ENCODE data around the gene PLOD1. TPM values are rescaled to one million over a fixed set of nuclear protein-coding genes. Genes with fewer than 3 reads are reported as not detected.
A peak's percentile ranks its signal among the peaks of the same experiment; 100 is the strongest.

The PLOD1 gene
- total RNA-seq, 1 donor from 2014 or later: 204 TPM

GRCh38 chr1:11943619-11944018 is 9.1 kb downstream of the PLOD1 start:
- no peak for DNase-seq (ENCODE audit: extremely low spot score, unreplicated experiment)
- Mint-ChIP-seq H3K27me3 (ENCODE audit: unreplicated experiment) (no peaks in the 10 kb centered on the region), H3K27ac (ENCODE audit: unreplicated experiment) (no peak overlapping the region), H3K9me3 (ENCODE audit: unreplicated experiment) (no peaks in the 10 kb centered on the region), H3K36me3 (ENCODE audit: unreplicated experiment) (peaks cover 19% of the 10 kb centered on the region), H3K4me3 (ENCODE audit: unreplicated experiment) (no peak overlapping the region), H3K4me1 (ENCODE audit: unreplicated experiment) (peaks cover 19% of the 10 kb centered on the region)
- no peak for TF ChIP-seq CTCF (IDR thresholded peaks at IDR 0.05)

GRCh38 chr1:11944358-11944931 is 9.9 kb downstream of the PLOD1 start:
- Mint-ChIP-seq H3K9me3 (ENCODE audit: unreplicated experiment) (no peaks in the 10 kb centered on the region), H3K27ac (ENCODE audit: unreplicated experiment) (peak overlapping the region; percentile 57), H3K36me3 (ENCODE audit: unreplicated experiment) (peaks cover 19% of the 10 kb centered on the region), H3K4me3 (ENCODE audit: unreplicated experiment) (no peak overlapping the region), H3K27me3 (ENCODE audit: unreplicated experiment) (no peaks in the 10 kb centered on the region), H3K4me1 (ENCODE audit: unreplicated experiment) (peaks cover 11% of the 10 kb centered on the region)
- no peak for TF ChIP-seq CTCF (IDR thresholded peaks at IDR 0.05)
- DNase-seq (ENCODE audit: extremely low spot score, unreplicated experiment): no peak

GRCh38 chr1:11946647-11947046 is 12.1 kb downstream of the PLOD1 start:
- Mint-ChIP-seq H3K9me3 (ENCODE audit: unreplicated experiment) (no peaks in the 10 kb centered on the region), H3K36me3 (ENCODE audit: unreplicated experiment) (peaks cover 27% of the 10 kb centered on the region), H3K4me3 (ENCODE audit: unreplicated experiment) (no peak overlapping the region), H3K27ac (ENCODE audit: unreplicated experiment) (no peak overlapping the region), H3K27me3 (ENCODE audit: unreplicated experiment) (no peaks in the 10 kb centered on the region), H3K4me1 (ENCODE audit: unreplicated experiment) (peaks cover 3% of the 10 kb centered on the region)
- no peak for DNase-seq (ENCODE audit: extremely low spot score, unreplicated experiment)
- TF ChIP-seq CTCF (IDR thresholded peaks at IDR 0.05): no peak

- no peaks in the 10 kb centered on the region for H3K9me3 Mint-ChIP-seq (ENCODE audit: unreplicated experiment)
- H3K36me3 Mint-ChIP-seq (ENCODE audit: unreplicated experiment): peaks cover 23% of the 10 kb centered on the region
- no peaks in the 10 kb centered on the region for H3K27me3 Mint-ChIP-seq (ENCODE audit: unreplicated experiment)
- DNase-seq (ENCODE audit: extremely low spot score, unreplicated experiment): no peak
- TF ChIP-seq CTCF (IDR thresholded peaks at IDR 0.05): no peak
- H3K4me1 Mint-ChIP-seq (ENCODE audit: unreplicated experiment): peaks cover 3% of the 10 kb centered on the region
- H3K4me3 Mint-ChIP-seq (ENCODE audit: unreplicated experiment): no peak overlapping the region
- H3K27ac Mint-ChIP-seq (ENCODE audit: unreplicated experiment): no peak overlapping the region
Observed at GRCh38 chr1:11948822-11949458, 14.4 kb downstream of the PLOD1 start.

- H3K9me3 Mint-ChIP-seq (ENCODE audit: unreplicated experiment): no peaks in the 10 kb centered on the region
- no peak for TF ChIP-seq CTCF (IDR thresholded peaks at IDR 0.05)
- H3K4me3 Mint-ChIP-seq (ENCODE audit: unreplicated experiment): no peak overlapping the region
- peaks cover 20% of the 10 kb centered on the region for H3K36me3 Mint-ChIP-seq (ENCODE audit: unreplicated experiment)
- no peak for DNase-seq (ENCODE audit: extremely low spot score, unreplicated experiment)
- H3K27me3 Mint-ChIP-seq (ENCODE audit: unreplicated experiment): no peaks in the 10 kb centered on the region
- no peak overlapping the region for H3K27ac Mint-ChIP-seq (ENCODE audit: unreplicated experiment)
- H3K4me1 Mint-ChIP-seq (ENCODE audit: unreplicated experiment): no peaks in the 10 kb centered on the region
Observed at GRCh38 chr1:11951901-11952300, 17.4 kb downstream of the PLOD1 start.
